ENCODE measurements around the gene FGD2. TPM values are rescaled to one million over a fixed set of nuclear protein-coding genes. Genes with fewer than 3 reads are reported as not detected.

Gene FGD2
- total RNA-seq, 1 experiment from 2014 or later, result 0.44 TPM

- Histone ChIP-seq H3F3A (ENCODE audit: low read length, unreplicated experiment) (no peaks in the 10 kb centered on the region), H3K4me2 (ENCODE audit: low read length) (no peak overlapping the region), H3K9me3 (ENCODE audit: low read length) (no peaks in the 10 kb centered on the region), H3K36me3 (ENCODE audit: low read depth, low read length) (no peaks in the 10 kb centered on the region), H3K9me2 (replicated peaks; ENCODE audit: low read length) (no peaks in the 10 kb centered on the region), H2AFZ (ENCODE audit: low read length) (no peak overlapping the region), H3K27ac (ENCODE audit: low read length) (no peak overlapping the region), H3K79me2 (ENCODE audit: low read length) (no peaks in the 10 kb centered on the region), H3K9ac (ENCODE audit: low read length) (no peak overlapping the region), H3K4me1 (ENCODE audit: insufficient read depth, low read length) (peaks cover 10% of the 10 kb centered on the region), H3K27me3 (ENCODE audit: low read length) (no peaks in the 10 kb centered on the region), H4K20me1 (ENCODE audit: low read length) (no peaks in the 10 kb centered on the region), H3K4me3 (ENCODE audit: low read length) (no peak overlapping the region)
- TF ChIP-seq CTCF (conservative IDR thresholded peaks at IDR 0.05; ENCODE audit: low read depth, low read length) (no peak), EZH2 (IDR thresholded peaks at IDR 0.05; ENCODE audit: low read length, unreplicated experiment) (no peak), EZH2phosphoT487 (IDR thresholded peaks at IDR 0.05; ENCODE audit: borderline replicate concordance, low read length) (no peak)
- ChIA-PET CTCF (interaction anchor here (0.6 kb wide), 1 partner anchor 260 kb away, joined by 3 read pairs; no protein-coding TSS in a partner anchor), POLR2A (ENCODE audit: unreplicated experiment) (interaction anchor here (0.6 to 1.1 kb wide), 2 partner anchors 64 to 124 kb away, joined by 3 read pairs; no protein-coding TSS in a partner anchor)
- no peak for ATAC-seq
- no TSS peak for BruUV-seq (replicated peaks)
- DNase-seq, result no peak
- intact Hi-C loops (cut with micrococcal nuclease), result no loop called here
These were observed 42.4 kb downstream of the FGD2 start for GRCh38 chr6:37047689-37048402.

- ChIA-PET CTCF (no interaction called here), POLR2A (ENCODE audit: unreplicated experiment) (interaction anchor here (0.6 to 1.1 kb wide), 2 partner anchors 64 to 123 kb away, joined by 3 read pairs; no protein-coding TSS in a partner anchor)
- intact Hi-C loops (cut with micrococcal nuclease), result no loop called here
- Histone ChIP-seq H3K27ac (ENCODE audit: low read length) (no peak overlapping the region), H3K36me3 (ENCODE audit: low read depth, low read length) (no peaks in the 10 kb centered on the region), H4K20me1 (ENCODE audit: low read length) (no peaks in the 10 kb centered on the region), H3K4me2 (ENCODE audit: low read length) (no peak overlapping the region), H3F3A (ENCODE audit: low read length, unreplicated experiment) (no peaks in the 10 kb centered on the region), H3K9me2 (replicated peaks; ENCODE audit: low read length) (no peaks in the 10 kb centered on the region), H3K9ac (ENCODE audit: low read length) (no peak overlapping the region), H3K4me1 (ENCODE audit: insufficient read depth, low read length) (peaks cover 10% of the 10 kb centered on the region), H3K79me2 (ENCODE audit: low read length) (no peaks in the 10 kb centered on the region), H2AFZ (ENCODE audit: low read length) (no peak overlapping the region), H3K27me3 (ENCODE audit: low read length) (no peaks in the 10 kb centered on the region), H3K9me3 (ENCODE audit: low read length) (no peaks in the 10 kb centered on the region), H3K4me3 (ENCODE audit: low read length) (no peak overlapping the region)
- ATAC-seq, result no peak
- TF ChIP-seq CTCF (conservative IDR thresholded peaks at IDR 0.05; ENCODE audit: low read depth, low read length) (no peak), EZH2 (IDR thresholded peaks at IDR 0.05; ENCODE audit: low read length, unreplicated experiment) (no peak), EZH2phosphoT487 (IDR thresholded peaks at IDR 0.05; ENCODE audit: borderline replicate concordance, low read length) (no peak)
- no TSS peak for BruUV-seq (replicated peaks)
- no peak for DNase-seq
These were observed 43.0 kb downstream of the FGD2 start for GRCh38 chr6:37048403-37048850.
